Left lung (tissue), 10 donors: Measurements from ENCODE around the gene ZMPSTE24. TPM values are rescaled to one million over a fixed set of nuclear protein-coding genes. Genes with fewer than 3 reads are reported as not detected.
A peak's percentile ranks its signal among the peaks of the same experiment; 100 is the strongest.
"Not testable (repeated sequence)": the region's sequence is repeated elsewhere in the genome, so short reads cannot be mapped to it uniquely, and the experiment has no call there.

Experiments
- ATAC-seq: fragments of 200-7000 bp; cut with Tn5 transposase; one replicate; pipeline ENCODE4 v1.9.1; 2020; ENCODE audit warnings: moderate library complexity
- DNase-seq, 4 donors: peaks; one replicate each; pipeline ENCODE4 v3.0.0-alpha.2; 2013 to 2020
- H3K27ac ChIP-seq, 2 donors: fragments of 200-600 bp; sonication (generic) in 1 of 2; one replicate each; pipeline versions ENCODE4 v1.5.0 to v1.8.0; 2020 to 2021
- H3K27me3 ChIP-seq, 2 donors: fragments of 200-600 bp; sonication (generic) in 1 of 2; one replicate each; pipeline versions ENCODE4 v1.5.0 to v1.8.0; 2020 to 2021
- H3K36me3 ChIP-seq, 2 donors: fragments of 200-600 bp; sonication (generic) in 1 of 2; one replicate each; pipeline versions ENCODE4 v1.5.0 to v1.8.0; 2020 to 2021
- H3K4me1 ChIP-seq, 2 donors: fragments of 200-600 bp; one replicate each; pipeline ENCODE4 v1.8.0; 2021
- H3K4me3 ChIP-seq, 2 donors: fragments of 200-600 bp; sonication (generic) in 1 of 2; one replicate each; pipeline versions ENCODE4 v1.5.0 to v1.8.0; 2020 to 2021; ENCODE audit warnings: mild to moderate bottlenecking in 1 of 2
- H3K9me3 ChIP-seq, 2 donors: fragments of 200-600 bp; sonication (generic) in 1 of 2; one replicate each; pipeline versions ENCODE4 v1.5.0 to v1.8.0; 2020 to 2021
- CTCF ChIP-seq, 2 donors: fragments of 200-600 bp; sonication (generic) in 1 of 2; IDR thresholded peaks; one replicate each; pipeline versions ENCODE4 v1.5.0 to v1.8.0; 2021; ENCODE audit warnings: antibody characterized with exemption in 2 of 2
- intact Hi-C, 2 donors: fragments of 100-400 bp; cut with DNase I; formaldehyde crosslinking; loops; one replicate each; pipeline versions ENCODE4 v1.11.2 to v1.14.2; 2022
- polyA plus RNA-seq, 6 donors: library from polyadenylated mRNA; unstranded; fragments of 120-200 nt; gene quantifications; one replicate each; pipeline ENCODE4 v1.2.1, GENCODE V29; 2013; ENCODE audit not compliant: insufficient read length in 6 of 6
- total RNA-seq, 2 donors: library from RNA; stranded (reverse); fragmentation: NEBNext Ultra II Directional; extraction: Animal tissue kit (Norgen Biotek cat#: 25700); gene quantifications; one replicate each; pipeline ENCODE4 v1.2.1, GENCODE V29; 2021
- donor health status: DM: no; HTN: yes; CAD: no.
- donor health status: DM: no; HTN: no; CAD: no.

The ZMPSTE24 gene
- total and polyA plus RNA-seq, 8 donors, result 38.7 to 57.2 (median 46.1) TPM

GRCh38 chr1:40339420-40340323 is 81.6 kb downstream of the ZMPSTE24 start:
- H3K27ac ChIP-seq, result peak overlapping the region; percentile 11 to 91
- intact Hi-C loops, result loop anchor here in 1 of 2 donors (5.0 kb wide), 1 partner anchor 197 kb away; no protein-coding TSS in a partner anchor
- ATAC-seq (peak; percentile 19), DNase-seq (peak in 2 of 4 donors; percentile 1 to 46)
- no peaks in the 10 kb centered on the region for H3K9me3 ChIP-seq
- H3K27me3 ChIP-seq, result no peaks in the 10 kb centered on the region
- TF ChIP-seq CTCF (IDR thresholded peaks at IDR 0.05), result no peak
- peak overlapping the region in 1 of 2 donors; percentile 25 for H3K4me3 ChIP-seq
- no peaks in the 10 kb centered on the region for H3K36me3 ChIP-seq
- peaks cover 1 to 60% of the 10 kb centered on the region in 2 donors for H3K4me1 ChIP-seq

- Histone ChIP-seq H3K27me3 (no peaks in the 10 kb centered on the region), H3K9me3 (no peaks in the 10 kb centered on the region), H3K27ac (peak overlapping the region in 1 of 2 donors; percentile 83), H3K36me3 (no peaks in the 10 kb centered on the region), H3K4me1 (peaks cover 5 to 66% of the 10 kb centered on the region in 2 donors), H3K4me3 (no peak overlapping the region)
- intact Hi-C loops, result no loop called here
- ATAC-seq (no peak), DNase-seq (no peak)
- TF ChIP-seq CTCF (IDR thresholded peaks at IDR 0.05), result no peak
These were observed 83.7 kb downstream of the ZMPSTE24 start for GRCh38 chr1:40341491-40342380.

DNA sequence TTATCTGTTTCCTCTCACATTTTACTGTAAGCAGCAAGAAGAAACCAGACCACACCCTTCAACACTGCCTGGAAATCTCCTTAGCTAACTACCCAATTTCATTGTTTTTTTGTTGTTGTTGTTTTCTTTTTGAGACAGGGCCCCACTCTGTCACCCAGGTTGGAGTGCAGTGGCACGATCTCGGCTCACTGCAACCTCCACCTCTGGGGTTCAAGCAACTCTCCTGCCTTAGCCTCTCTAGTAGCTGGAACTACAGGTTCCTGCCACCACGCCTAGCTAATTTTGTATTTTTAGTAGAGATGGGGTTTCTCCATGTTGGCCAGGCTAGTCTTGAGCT is 84.3 kb downstream of the ZMPSTE24 start:
- not testable (repeated sequence) for DNase-seq

More for the DNA sequence above, 84.3 kb downstream of the ZMPSTE24 start:
- ATAC-seq, H3K27me3 ChIP-seq, H3K9me3 ChIP-seq, H3K4me3 ChIP-seq, intact Hi-C loops, H3K36me3 ChIP-seq: not testable (repeated sequence)
- H3K4me1 ChIP-seq, result peaks cover 5 to 66% of the 10 kb centered on the region in 2 donors
- peak overlapping the region in 1 of 2 donors; percentile 83 for H3K27ac ChIP-seq

Other genes with a start within 250 kb of the ZMPSTE24 start
- 100 to 1,000 TPM; 366 to 501 TPM for gene CAP1, start 217.5 kb upstream of the ZMPSTE24 start, total RNA-seq
- 100 to 1,000 TPM; 150 to 178 (median 157) TPM for gene CAP1, start 217.5 kb upstream of the ZMPSTE24 start, polyA plus RNA-seq
- 100 to 1,000 TPM; 164 to 195 TPM for gene PPT1, start 161.0 kb upstream of the ZMPSTE24 start, total RNA-seq
- gene PPT1, start 161.0 kb upstream of the ZMPSTE24 start, polyA plus RNA-seq, result 100 to 1,000 TPM in 2 of 6 donors, 10 to 100 TPM in 4; 87.3 to 112 (median 97.4) TPM
- gene RLF, start 96.8 kb upstream of the ZMPSTE24 start, total RNA-seq, result 10 to 100 TPM; 11.2 to 12.7 TPM
- gene RLF, start 96.8 kb upstream of the ZMPSTE24 start, polyA plus RNA-seq, result 10 to 100 TPM; 23.3 to 34.4 (median 26.4) TPM
- under 1 TPM in 1 of 2 donors, not detected in 1; 0.55 TPM for gene TMCO2, start 10.3 kb upstream of the ZMPSTE24 start, total RNA-seq
- not detected for gene TMCO2, start 10.3 kb upstream of the ZMPSTE24 start, polyA plus RNA-seq
- gene COL9A2, start 59.0 kb downstream of the ZMPSTE24 start, total RNA-seq, result 1 to 10 TPM; 1.1 to 3.4 TPM
- gene COL9A2, start 59.0 kb downstream of the ZMPSTE24 start, polyA plus RNA-seq, result 10 to 100 TPM; 17.1 to 29.7 (median 22.7) TPM
- 10 to 100 TPM; 39.8 to 77.3 TPM for gene SMAP2, start 115.5 kb downstream of the ZMPSTE24 start, total RNA-seq
- 10 to 100 TPM; 22.1 to 26.6 (median 24.3) TPM for gene SMAP2, start 115.5 kb downstream of the ZMPSTE24 start, polyA plus RNA-seq
- 1 to 10 TPM; 2.3 to 2.5 TPM for gene ZFP69B, start 192.2 kb downstream of the ZMPSTE24 start, total RNA-seq
- 1 to 10 TPM; 5.6 to 7.3 (median 6.5) TPM for gene ZFP69B, start 192.2 kb downstream of the ZMPSTE24 start, polyA plus RNA-seq
- gene ZFP69, start 219.1 kb downstream of the ZMPSTE24 start, total RNA-seq, result 1 to 10 TPM; 2.9 to 3.8 TPM
- gene ZFP69, start 219.1 kb downstream of the ZMPSTE24 start, polyA plus RNA-seq, result 10 to 100 TPM in 2 of 6 donors, 1 to 10 TPM in 4; 8.1 to 11.2 (median 8.6) TPM